Neuronal stem cell (in vitro differentiated cells): Measurements from ENCODE around the gene SETDB1.
A peak's percentile ranks its signal among the peaks of the same experiment; 100 is the strongest.

ENCODE experiments used
- DNase-seq: peaks from one replicate; pipeline ENCODE4 v3.0.0-alpha.2; 2013; ENCODE audit warnings: low spot score
- H2AFZ ChIP-seq: one replicate; pipeline ENCODE4 v1.6.1; 2013; ENCODE audit warnings: mild to moderate bottlenecking, low read length, inconsistent platforms
- H2AK5ac ChIP-seq: 2 replicates; pipeline ENCODE4 v1.6.1; 2013; ENCODE audit warnings: low read depth, mild to moderate bottlenecking, inconsistent platforms, low read length, moderate library complexity, mixed read lengths
- H2BK120ac ChIP-seq: 2 replicates; pipeline ENCODE4 v1.6.1; 2013; ENCODE audit warnings: low read depth, mild to moderate bottlenecking, inconsistent platforms, low read length, moderate library complexity, mixed read lengths
- H2BK12ac ChIP-seq: one replicate; pipeline ENCODE4 v1.6.1; 2013; ENCODE audit warnings: low read length, inconsistent platforms
- H2BK15ac ChIP-seq: 2 replicates; pipeline ENCODE4 v1.6.1; 2013; ENCODE audit warnings: mild to moderate bottlenecking, low read length, inconsistent platforms, mixed read lengths
- H2BK5ac ChIP-seq: one replicate; pipeline ENCODE4 v1.6.1; 2013; ENCODE audit warnings: inconsistent platforms, mild to moderate bottlenecking, low read length, moderate library complexity
- H3K14ac ChIP-seq: one replicate; pipeline ENCODE4 v1.6.1; 2013; ENCODE audit warnings: low read length, inconsistent platforms
- H3K18ac ChIP-seq: 2 replicates; pipeline ENCODE4 v1.6.1; 2013; ENCODE audit warnings: low read length, inconsistent platforms
- H3K23ac ChIP-seq: 2 replicates; pipeline ENCODE4 v1.6.1; 2013; ENCODE audit warnings: low read depth, mild to moderate bottlenecking, mixed read lengths, low read length, inconsistent platforms; ENCODE audit not compliant: poor library complexity
- H3K27ac ChIP-seq: replicated peaks from 3 replicates; pipeline ENCODE4 v1.5.1; 2013; ENCODE audit warnings: low read length, inconsistent platforms
- H3K27me3 ChIP-seq, 3 experiments: 2 replicates each; pipeline ENCODE4 v1.6.1; 2013; ENCODE audit warnings: low read length in 3 of 3, mild to moderate bottlenecking in 2 of 3, inconsistent platforms in 1 of 3, low read depth in 1 of 3, mixed read lengths in 1 of 3, moderate library complexity in 1 of 3; ENCODE audit not compliant: control insufficient read depth in 3 of 3, insufficient read depth in 3 of 3
- H3K36me3 ChIP-seq, 2 donors: replicated peaks in 1 of 2; 2 replicates each; pipeline ENCODE4 v1.6.1; 2013; ENCODE audit warnings: low read length in 2 of 2; ENCODE audit not compliant: control insufficient read depth in 2 of 2, insufficient read depth in 2 of 2
- H3K4ac ChIP-seq: 2 replicates; pipeline ENCODE4 v1.6.1; 2013; ENCODE audit warnings: inconsistent platforms, mild to moderate bottlenecking, low read length, moderate library complexity
- H3K4me1 ChIP-seq, 2 donors: 1 replicate in 1 of 2; 2 replicates in 1 of 2; pipeline ENCODE4 v1.6.1; 2013; ENCODE audit warnings: low read length in 2 of 2, low read depth in 1 of 2; ENCODE audit not compliant: control insufficient read depth in 2 of 2, insufficient read depth in 1 of 2
- H3K4me2 ChIP-seq: one replicate; pipeline ENCODE4 v1.6.1; 2013; ENCODE audit warnings: mild to moderate bottlenecking, low read length, inconsistent platforms; ENCODE audit not compliant: insufficient read depth, poor library complexity, severe bottlenecking
- H3K4me3 ChIP-seq, 2 donors: 2 replicates each; pipeline ENCODE4 v1.5.1; 2013; ENCODE audit warnings: low read length in 2 of 2, mild to moderate bottlenecking in 2 of 2, inconsistent platforms in 1 of 2, moderate library complexity in 1 of 2
- H3K79me1 ChIP-seq: one replicate; pipeline ENCODE4 v1.6.1; 2013; ENCODE audit warnings: low read depth, mild to moderate bottlenecking, inconsistent platforms, low read length, moderate library complexity
- H3K9ac ChIP-seq: one replicate; pipeline ENCODE4 v1.6.1; 2013; ENCODE audit warnings: mild to moderate bottlenecking, low read depth, low read length, inconsistent platforms; ENCODE audit not compliant: poor library complexity
- H3K9me3 ChIP-seq, 2 donors: replicated peaks in 1 of 2; 2 replicates each; pipeline versions ENCODE3 to v1.6.1; 2013; ENCODE audit warnings: low read length in 2 of 2, mild to moderate bottlenecking in 2 of 2, inconsistent platforms in 1 of 2, low read depth in 1 of 2, mixed read lengths in 1 of 2, moderate library complexity in 1 of 2; ENCODE audit not compliant: control insufficient read depth in 2 of 2, insufficient read depth in 1 of 2
- H4K8ac ChIP-seq: one replicate; pipeline ENCODE4 v1.6.1; 2013; ENCODE audit warnings: low read depth, mild to moderate bottlenecking, inconsistent platforms, low read length, moderate library complexity
- H4K91ac ChIP-seq: one replicate; pipeline ENCODE4 v1.6.1; 2013; ENCODE audit warnings: low read length, low read depth, mild to moderate bottlenecking, inconsistent platforms; ENCODE audit not compliant: poor library complexity
- WGBS, 2 donors: extraction: QIAGEN DNeasy Blood & Tissue Kit; methylation state at CpG; one replicate each; pipeline ENCODE4 v1.1.7; 2013; ENCODE audit warnings: missing lambda C conversion rate in 2 of 2, mixed read lengths in 1 of 2; ENCODE audit not compliant: insufficient read length in 2 of 2, insufficient replicate concordance in 1 of 2; ENCODE audit errors: extremely low coverage in 2 of 2; 5-methylcytosine and 5-hydroxymethylcytosine counted together

Gene SETDB1

DNA sequence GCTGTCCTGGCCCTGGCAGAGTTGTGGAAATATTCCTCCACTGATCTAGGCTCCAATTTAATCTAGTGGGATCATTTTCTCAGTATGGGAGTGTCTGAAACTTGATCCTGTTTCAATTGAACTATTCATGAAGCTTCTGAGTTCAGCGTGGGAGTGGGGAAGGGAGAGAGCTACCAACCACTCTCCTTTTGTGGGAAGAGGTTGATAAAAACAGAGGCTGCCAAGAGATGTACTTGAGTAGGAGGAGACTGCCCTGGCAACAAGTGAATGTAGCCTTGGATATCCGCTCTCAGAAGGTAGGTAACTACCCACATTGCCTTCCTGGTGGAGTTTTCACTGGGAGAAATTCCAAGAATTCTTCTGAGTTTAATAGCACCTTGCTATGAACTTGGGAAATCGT is 39.1 kb upstream of the SETDB1 start, which contains the start of gene CTXND2:
Gene CTXND2 (plus strand): TSS at position 119 of the 400 bp plus-strand sequence. CDS start 25,179 bp downstream, outside the sequence.
- H2BK5ac ChIP-seq: no peak within 1 kb of the TSS
- no peak within 1 kb of the TSS for H3K9ac ChIP-seq
- no peak within 1 kb of the TSS for H3K4ac ChIP-seq
- H3K4me1 ChIP-seq: peaks cover 0 to 2% of the 10 kb centered on the region in 2 donors
- H3K4me3 ChIP-seq: peak within 1 kb of the TSS in 1 of 2 donors; percentile 69
- no peaks in the 10 kb centered on the region for H3K36me3 ChIP-seq
- H3K79me1 ChIP-seq: no peaks in the 10 kb centered on the region
- H3K27me3 ChIP-seq: no peaks in the 10 kb centered on the region
- H3K27ac ChIP-seq: no peak within 1 kb of the TSS
- H3K4me2 ChIP-seq: no peak within 1 kb of the TSS
- H3K23ac ChIP-seq: no peak within 1 kb of the TSS
- H2BK15ac ChIP-seq: no peak within 1 kb of the TSS
- no peak for DNase-seq
- H3K18ac ChIP-seq: no peak within 1 kb of the TSS
- no peak within 1 kb of the TSS for H2AK5ac ChIP-seq
- WGBS, 2 donors: no CpG with 5 or more reads among the region's 3 CpGs
- H3K9me3 ChIP-seq: no peaks in the 10 kb centered on the region
- no peak within 1 kb of the TSS for H2AFZ ChIP-seq
- H4K91ac ChIP-seq: no peak within 1 kb of the TSS
- H2BK120ac ChIP-seq: no peak within 1 kb of the TSS
- H2BK12ac ChIP-seq: no peak within 1 kb of the TSS
- no peak within 1 kb of the TSS for H3K14ac ChIP-seq
- no peak within 1 kb of the TSS for H4K8ac ChIP-seq

DNA sequence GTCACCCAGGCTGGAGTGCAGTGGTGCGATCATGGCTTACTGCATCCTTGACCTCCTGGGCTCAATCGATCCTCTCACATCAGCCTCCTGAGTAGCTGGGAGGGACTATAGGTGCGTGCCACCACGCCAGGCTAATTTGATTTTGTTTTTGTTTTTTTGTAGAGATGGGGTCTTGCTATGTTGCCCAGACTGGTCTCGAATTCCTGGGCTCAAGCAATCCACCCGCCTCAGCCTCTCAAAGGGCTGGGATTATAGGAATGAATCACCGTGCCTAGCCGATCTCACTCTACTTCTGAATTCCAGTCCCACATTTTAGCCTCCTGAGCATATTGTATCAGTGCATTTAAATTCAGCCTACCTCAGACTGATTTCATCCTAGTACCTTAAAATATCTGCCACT is 37.4 kb upstream of the SETDB1 start:
- Histone ChIP-seq H3K23ac (no peak overlapping the region), H3K4me2 (no peak overlapping the region), H2AFZ (no peak overlapping the region), H3K27ac (no peak overlapping the region), H3K36me3 (no peaks in the 10 kb centered on the region), H4K91ac (no peak overlapping the region), H3K4me1 (peaks cover 0 to 2% of the 10 kb centered on the region in 2 donors), H3K9me3 (no peaks in the 10 kb centered on the region), H2BK120ac (no peak overlapping the region), H2AK5ac (no peak overlapping the region), H4K8ac (no peak overlapping the region), H3K14ac (no peak overlapping the region), H3K4ac (no peak overlapping the region), H3K79me1 (no peaks in the 10 kb centered on the region), H3K27me3 (no peaks in the 10 kb centered on the region), H3K9ac (no peak overlapping the region), H2BK15ac (no peak overlapping the region), H3K4me3 (no peak overlapping the region), H3K18ac (no peak overlapping the region), H2BK5ac (no peak overlapping the region), H2BK12ac (peak overlapping the region; percentile 73)
- WGBS, 2 donors: no CpG with 5 or more reads among the region's 8 CpGs
- no peak for DNase-seq

DNA sequence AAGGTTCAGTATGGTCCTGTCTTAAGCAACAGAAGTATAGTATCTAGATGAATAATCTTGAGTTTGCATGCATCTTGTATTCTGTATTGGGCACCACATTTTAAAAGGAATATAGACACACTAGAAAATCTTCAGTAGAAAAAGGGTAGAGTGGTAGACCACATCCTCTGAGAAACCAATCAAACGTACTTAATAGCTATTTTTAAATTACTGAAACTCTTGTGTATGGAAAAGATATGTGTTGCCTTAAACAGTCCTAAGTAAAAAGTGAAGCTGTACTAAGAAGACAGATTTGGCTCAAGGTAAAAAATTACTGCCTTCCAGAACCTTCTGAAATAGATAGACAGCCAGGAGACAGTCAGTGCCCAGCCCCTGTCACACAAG is 36.1 kb upstream of the SETDB1 start:
- no peak overlapping the region for H3K27ac ChIP-seq
- H3K23ac ChIP-seq: no peak overlapping the region
- no peaks in the 10 kb centered on the region for H3K36me3 ChIP-seq
- no peaks in the 10 kb centered on the region for H3K79me1 ChIP-seq
- H3K27me3 ChIP-seq: no peaks in the 10 kb centered on the region
- no peak for DNase-seq
- no peak overlapping the region for H3K9ac ChIP-seq
- H3K4me1 ChIP-seq: peaks cover 0 to 2% of the 10 kb centered on the region in 2 donors
- no peak overlapping the region for H2BK120ac ChIP-seq
- no peak overlapping the region for H4K91ac ChIP-seq
- WGBS, 2 donors: no CpG with 5 or more reads among the region's 1 CpG
- no peak overlapping the region for H2AFZ ChIP-seq
- no peaks in the 10 kb centered on the region for H3K9me3 ChIP-seq
- no peak overlapping the region for H2BK12ac ChIP-seq
- H3K4ac ChIP-seq: no peak overlapping the region
- no peak overlapping the region for H2BK5ac ChIP-seq
- no peak overlapping the region for H2BK15ac ChIP-seq
- no peak overlapping the region for H3K4me2 ChIP-seq
- no peak overlapping the region for H2AK5ac ChIP-seq
- no peak overlapping the region for H3K4me3 ChIP-seq
- H3K18ac ChIP-seq: no peak overlapping the region
- no peak overlapping the region for H3K14ac ChIP-seq
- H4K8ac ChIP-seq: no peak overlapping the region

DNA sequence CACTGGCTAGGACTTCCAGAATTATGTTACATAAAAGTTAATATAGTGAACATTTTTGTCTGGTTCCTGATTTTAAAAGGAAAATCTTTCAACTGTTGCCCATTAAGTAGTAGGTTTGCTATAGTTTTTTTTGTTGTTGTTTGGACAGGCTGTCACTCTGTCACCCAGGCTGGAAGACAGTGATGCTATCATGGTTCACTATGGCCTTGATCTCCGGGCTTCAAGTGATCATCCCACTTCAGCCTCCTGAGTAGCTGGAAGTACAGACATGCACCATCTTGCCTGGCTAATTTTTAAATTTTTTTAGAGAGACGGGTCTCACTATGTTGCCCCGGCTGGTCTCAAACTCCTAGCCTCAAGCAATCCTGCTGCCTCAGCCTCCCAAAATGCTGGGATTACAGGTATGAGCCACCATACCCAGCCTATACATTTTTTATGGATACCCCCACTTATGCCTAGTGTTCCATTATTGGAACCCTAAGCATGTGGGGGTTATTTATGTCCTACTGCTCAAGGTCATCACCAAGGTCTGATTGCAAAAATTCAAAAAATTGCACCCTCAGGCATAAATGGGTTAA is 32.7 kb upstream of the SETDB1 start:
- no CpG with 5 or more reads among the region's 3 CpGs for WGBS, 2 donors

More for the DNA sequence above, 32.7 kb upstream of the SETDB1 start:
- H3K9ac ChIP-seq: no peak overlapping the region
- no peak overlapping the region for H2BK5ac ChIP-seq
- H3K23ac ChIP-seq: no peak overlapping the region
- DNase-seq: no peak
- no peaks in the 10 kb centered on the region for H3K4me1 ChIP-seq
- H4K91ac ChIP-seq: no peak overlapping the region
- no peak overlapping the region for H3K27ac ChIP-seq
- no peak overlapping the region for H3K4ac ChIP-seq
- H3K14ac ChIP-seq: no peak overlapping the region
- no peak overlapping the region for H4K8ac ChIP-seq
- no peaks in the 10 kb centered on the region for H3K9me3 ChIP-seq
- no peaks in the 10 kb centered on the region for H3K79me1 ChIP-seq
- H3K4me2 ChIP-seq: no peak overlapping the region
- H3K4me3 ChIP-seq: no peak overlapping the region
- H2BK15ac ChIP-seq: no peak overlapping the region
- H2AK5ac ChIP-seq: no peak overlapping the region
- H3K18ac ChIP-seq: no peak overlapping the region
- H3K36me3 ChIP-seq: no peaks in the 10 kb centered on the region
- no peaks in the 10 kb centered on the region for H3K27me3 ChIP-seq
- no peak overlapping the region for H2BK120ac ChIP-seq
- H2BK12ac ChIP-seq: no peak overlapping the region
- no peak overlapping the region for H2AFZ ChIP-seq
